Measurements from ENCODE around the gene NEBL.

NEBL gene

DNA sequence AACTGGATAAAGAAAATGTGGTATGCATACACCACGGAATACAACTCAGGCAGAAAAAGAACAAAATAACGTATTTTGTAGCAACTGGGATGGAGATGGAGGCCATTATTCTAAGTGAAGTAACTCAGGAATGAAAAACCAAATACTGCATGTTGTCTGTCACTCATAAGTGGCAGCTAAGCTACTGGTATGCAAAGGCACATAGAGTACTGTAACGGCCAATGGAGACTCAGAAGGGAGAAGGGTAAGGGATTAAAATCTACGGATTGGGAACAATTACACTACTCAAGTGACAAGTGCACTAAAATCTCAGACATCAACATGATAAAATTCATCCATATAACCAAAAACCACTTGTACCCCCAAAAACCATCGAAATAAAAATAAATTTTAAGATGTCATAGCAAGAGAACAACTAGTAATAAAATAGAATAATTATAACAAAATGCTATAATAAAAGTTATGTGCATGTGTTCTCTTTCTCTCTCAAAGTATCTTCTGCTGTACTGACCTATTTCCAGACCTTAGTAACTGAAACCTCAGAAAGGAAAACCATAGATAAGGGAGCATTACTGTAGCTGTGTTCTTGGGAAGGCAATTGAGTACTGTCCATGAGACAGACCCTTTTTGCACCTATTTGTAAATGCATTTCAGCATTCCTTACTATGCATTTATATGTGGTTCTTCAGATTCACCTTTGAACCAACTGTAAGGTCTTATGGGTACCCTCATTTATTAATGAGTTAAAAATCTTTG is 6.7 kb upstream of the NEBL start:
- Histone ChIP-seq H2AFZ (ENCODE audit: low read depth, low read length) (no peak overlapping the region), H3K36me3 (ENCODE audit: control insufficient read depth in 1 of 2, insufficient read depth in 2 of 2, low read depth in 1 of 2, low read length in 2 of 2) (no peaks in the 10 kb centered on the region), H4K8ac (ENCODE audit: low read length) (no peak overlapping the region), H3K27me3 (ENCODE audit: control insufficient read depth in 1 of 2, insufficient read depth in 1 of 2, low read length in 2 of 2) (no peaks in the 10 kb centered on the region), H2AK5ac (ENCODE audit: low read length, severe bottlenecking) (no peak overlapping the region), H2BK12ac (ENCODE audit: low read length in 2 of 2) (no peak overlapping the region), H3K4me2 (ENCODE audit: low read length, poor library complexity, severe bottlenecking) (no peak overlapping the region), H2BK15ac (ENCODE audit: low read depth, poor library complexity, severe bottlenecking) (no peak overlapping the region), H3K18ac (ENCODE audit: low read depth in 1 of 2, low read length in 2 of 2) (no peak overlapping the region), H2BK5ac (ENCODE audit: low read depth, low read length, poor library complexity, severe bottlenecking) (no peak overlapping the region), H2BK120ac (ENCODE audit: low read depth, low read length) (no peak overlapping the region), H3K4ac (ENCODE audit: low read depth in 1 of 2, low read length in 2 of 2) (no peak overlapping the region), H3K23ac (ENCODE audit: low read length in 2 of 2) (no peak overlapping the region), H3K79me1 (replicated peaks; ENCODE audit: low read length, poor library complexity, severe bottlenecking) (no peaks in the 10 kb centered on the region), H3K14ac (ENCODE audit: low read length in 2 of 2) (no peak overlapping the region), H3K9me3 (ENCODE audit: control insufficient read depth, low read length) (no peaks in the 10 kb centered on the region), H3K4me1 (ENCODE audit: control insufficient read depth, insufficient read depth, low read depth, low read length) (no peaks in the 10 kb centered on the region), H3K9ac (ENCODE audit: low read length) (no peak overlapping the region), H4K91ac (ENCODE audit: low read length) (no peak overlapping the region), H3K4me3 (ENCODE audit: insufficient read depth in 1 of 2, low read depth in 1 of 2, low read length in 2 of 2) (no peak overlapping the region), H3K27ac (ENCODE audit: low read length, poor library complexity, severe bottlenecking) (no peak overlapping the region)
- DNase-seq: no peak
- WGBS: 98% methylated on average over 2 of the region's 5 CpGs

DNA sequence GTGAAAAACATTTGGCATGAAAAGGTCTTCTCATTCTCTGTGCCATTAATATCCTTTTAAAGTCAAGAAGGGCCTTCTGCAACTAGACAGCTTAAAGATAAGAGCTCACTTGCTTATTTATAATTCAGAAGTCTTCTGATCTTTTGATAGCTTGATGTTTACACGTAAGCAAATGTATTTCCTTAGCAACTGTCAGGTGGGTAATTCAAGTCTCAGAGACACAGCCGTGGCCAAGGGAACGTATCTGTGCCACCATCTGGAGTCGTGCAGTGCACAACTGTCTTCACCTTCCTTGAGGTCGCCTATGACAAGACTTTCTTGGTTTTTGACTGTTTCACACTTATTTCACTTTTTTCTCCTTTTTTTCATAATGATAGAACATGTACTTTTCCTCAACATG is 4.0 kb upstream of the NEBL start:
- Histone ChIP-seq H2AFZ (ENCODE audit: low read depth, low read length) (no peak overlapping the region), H2BK12ac (ENCODE audit: low read length in 2 of 2) (no peak overlapping the region), H2AK5ac (ENCODE audit: low read length, severe bottlenecking) (no peak overlapping the region), H3K4me2 (ENCODE audit: low read length, poor library complexity, severe bottlenecking) (no peak overlapping the region), H4K91ac (ENCODE audit: low read length) (no peak overlapping the region), H3K4ac (ENCODE audit: low read depth in 1 of 2, low read length in 2 of 2) (no peak overlapping the region), H3K27me3 (ENCODE audit: control insufficient read depth in 1 of 2, insufficient read depth in 1 of 2, low read length in 2 of 2) (no peaks in the 10 kb centered on the region), H3K79me1 (replicated peaks; ENCODE audit: low read length, poor library complexity, severe bottlenecking) (no peaks in the 10 kb centered on the region), H3K23ac (ENCODE audit: low read length in 2 of 2) (no peak overlapping the region), H3K9me3 (ENCODE audit: control insufficient read depth, low read length) (no peaks in the 10 kb centered on the region), H3K36me3 (ENCODE audit: control insufficient read depth in 1 of 2, insufficient read depth in 2 of 2, low read depth in 1 of 2, low read length in 2 of 2) (no peaks in the 10 kb centered on the region), H2BK5ac (ENCODE audit: low read depth, low read length, poor library complexity, severe bottlenecking) (no peak overlapping the region), H2BK15ac (ENCODE audit: low read depth, poor library complexity, severe bottlenecking) (no peak overlapping the region), H3K27ac (ENCODE audit: low read length, poor library complexity, severe bottlenecking) (no peak overlapping the region), H3K14ac (ENCODE audit: low read length in 2 of 2) (no peak overlapping the region), H3K4me3 (ENCODE audit: insufficient read depth in 1 of 2, low read depth in 1 of 2, low read length in 2 of 2) (no peak overlapping the region), H4K8ac (ENCODE audit: low read length) (no peak overlapping the region), H3K4me1 (ENCODE audit: control insufficient read depth, insufficient read depth, low read depth, low read length) (no peaks in the 10 kb centered on the region), H3K9ac (ENCODE audit: low read length) (no peak overlapping the region), H2BK120ac (ENCODE audit: low read depth, low read length) (no peak overlapping the region), H3K18ac (ENCODE audit: low read depth in 1 of 2, low read length in 2 of 2) (no peak overlapping the region)
- no peak for DNase-seq
- 87% methylated on average over 4 of the region's 5 CpGs for WGBS

DNA sequence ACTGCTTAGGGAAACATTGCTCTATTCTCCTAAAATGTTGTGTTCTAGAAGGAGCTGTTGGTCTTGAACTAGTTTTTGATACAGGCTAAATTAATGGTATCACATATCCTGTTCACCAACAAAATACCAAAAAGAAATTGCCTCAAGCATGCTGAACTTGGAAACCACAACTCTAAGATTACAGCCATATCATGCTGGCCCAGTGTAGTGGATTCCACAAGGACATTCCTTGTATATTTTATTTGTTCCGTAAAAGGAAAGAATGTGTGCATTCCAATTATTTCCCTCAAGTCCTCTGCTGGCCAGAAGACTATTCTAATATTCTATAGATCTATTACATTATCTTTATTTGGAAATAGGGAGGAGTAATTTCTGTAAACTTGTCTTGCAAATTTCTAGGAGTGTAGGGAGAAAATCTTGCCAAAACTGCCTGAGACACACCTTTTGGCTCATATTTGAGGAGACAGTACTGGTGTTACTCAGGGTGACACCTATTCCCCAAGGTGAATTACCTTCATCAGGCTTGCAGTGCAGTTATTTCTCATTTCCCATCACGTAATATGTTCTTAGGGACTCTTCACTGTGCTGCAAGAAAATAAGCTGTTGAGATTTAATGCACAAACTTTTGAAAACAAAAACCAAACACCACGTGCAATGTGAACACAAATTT is 1.9 kb upstream of the NEBL start:
- H2BK120ac ChIP-seq (ENCODE audit: low read depth, low read length): no peak overlapping the region
- no peaks in the 10 kb centered on the region for H3K4me1 ChIP-seq (ENCODE audit: control insufficient read depth, insufficient read depth, low read depth, low read length)
- no peak overlapping the region for H2AK5ac ChIP-seq (ENCODE audit: low read length, severe bottlenecking)
- no peak overlapping the region for H3K27ac ChIP-seq (ENCODE audit: low read length, poor library complexity, severe bottlenecking)
- no peak overlapping the region for H4K91ac ChIP-seq (ENCODE audit: low read length)
- H2BK15ac ChIP-seq (ENCODE audit: low read depth, poor library complexity, severe bottlenecking): no peak overlapping the region
- no peak overlapping the region for H3K9ac ChIP-seq (ENCODE audit: low read length)
- no peak overlapping the region for H3K23ac ChIP-seq (ENCODE audit: low read length in 2 of 2)
- H3K4me2 ChIP-seq (ENCODE audit: low read length, poor library complexity, severe bottlenecking): no peak overlapping the region
- no peaks in the 10 kb centered on the region for H3K79me1 ChIP-seq (replicated peaks; ENCODE audit: low read length, poor library complexity, severe bottlenecking)
- no peak overlapping the region for H4K8ac ChIP-seq (ENCODE audit: low read length)
- no peaks in the 10 kb centered on the region for H3K9me3 ChIP-seq (ENCODE audit: control insufficient read depth, low read length)
- DNase-seq: no peak
- no peak overlapping the region for H3K4ac ChIP-seq (ENCODE audit: low read depth in 1 of 2, low read length in 2 of 2)
- no peak overlapping the region for H2BK12ac ChIP-seq (ENCODE audit: low read length in 2 of 2)
- no peak overlapping the region for H3K18ac ChIP-seq (ENCODE audit: low read depth in 1 of 2, low read length in 2 of 2)
- no peaks in the 10 kb centered on the region for H3K36me3 ChIP-seq (ENCODE audit: control insufficient read depth in 1 of 2, insufficient read depth in 2 of 2, low read depth in 1 of 2, low read length in 2 of 2)
- H3K14ac ChIP-seq (ENCODE audit: low read length in 2 of 2): no peak overlapping the region
- no peak overlapping the region for H3K4me3 ChIP-seq (ENCODE audit: insufficient read depth in 1 of 2, low read depth in 1 of 2, low read length in 2 of 2)
- H2AFZ ChIP-seq (ENCODE audit: low read depth, low read length): no peak overlapping the region
- no peak overlapping the region for H2BK5ac ChIP-seq (ENCODE audit: low read depth, low read length, poor library complexity, severe bottlenecking)
- no peaks in the 10 kb centered on the region for H3K27me3 ChIP-seq (ENCODE audit: control insufficient read depth in 1 of 2, insufficient read depth in 1 of 2, low read length in 2 of 2)
- 96% methylated on average over 2 of the region's 3 CpGs for WGBS

DNA sequence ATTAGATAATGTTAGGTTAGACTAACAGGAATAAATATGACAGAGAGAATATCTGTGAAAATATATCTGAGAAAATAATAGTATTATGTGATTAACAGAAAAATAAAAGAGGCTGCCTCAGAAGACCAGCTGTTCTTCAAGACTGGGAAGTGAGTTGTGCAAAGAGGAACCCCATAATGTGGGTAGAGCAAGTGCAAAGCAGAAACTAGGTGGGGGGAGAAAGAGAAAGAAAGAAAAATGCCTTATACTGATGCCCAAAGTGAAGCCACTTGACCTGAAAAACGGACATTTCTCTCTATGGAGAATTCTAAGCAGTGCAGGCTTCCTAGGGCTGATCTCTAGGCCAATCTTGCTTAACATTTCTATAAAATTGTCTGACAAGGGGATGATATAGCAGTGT is 3.8 kb downstream of the NEBL start:
- 100% methylated on average over 1 of the region's 1 CpG for WGBS
- Histone ChIP-seq H2BK120ac (ENCODE audit: low read depth, low read length) (no peak overlapping the region), H4K8ac (ENCODE audit: low read length) (no peak overlapping the region), H3K36me3 (ENCODE audit: control insufficient read depth in 1 of 2, insufficient read depth in 2 of 2, low read depth in 1 of 2, low read length in 2 of 2) (no peaks in the 10 kb centered on the region), H3K79me1 (replicated peaks; ENCODE audit: low read length, poor library complexity, severe bottlenecking) (no peaks in the 10 kb centered on the region), H2AFZ (ENCODE audit: low read depth, low read length) (no peak overlapping the region), H3K18ac (ENCODE audit: low read depth in 1 of 2, low read length in 2 of 2) (no peak overlapping the region), H3K27me3 (ENCODE audit: control insufficient read depth in 1 of 2, insufficient read depth in 1 of 2, low read length in 2 of 2) (peaks cover 0 to 5% of the 10 kb centered on the region in 2 experiments), H3K23ac (ENCODE audit: low read length in 2 of 2) (no peak overlapping the region), H3K4me1 (ENCODE audit: control insufficient read depth, insufficient read depth, low read depth, low read length) (no peaks in the 10 kb centered on the region), H2BK12ac (ENCODE audit: low read length in 2 of 2) (no peak overlapping the region), H2AK5ac (ENCODE audit: low read length, severe bottlenecking) (no peak overlapping the region), H3K4me2 (ENCODE audit: low read length, poor library complexity, severe bottlenecking) (no peak overlapping the region), H3K14ac (ENCODE audit: low read length in 2 of 2) (no peak overlapping the region), H4K91ac (ENCODE audit: low read length) (no peak overlapping the region), H3K27ac (ENCODE audit: low read length, poor library complexity, severe bottlenecking) (no peak overlapping the region), H3K9me3 (ENCODE audit: control insufficient read depth, low read length) (no peaks in the 10 kb centered on the region), H3K9ac (ENCODE audit: low read length) (no peak overlapping the region), H2BK5ac (ENCODE audit: low read depth, low read length, poor library complexity, severe bottlenecking) (no peak overlapping the region), H3K4me3 (ENCODE audit: insufficient read depth in 1 of 2, low read depth in 1 of 2, low read length in 2 of 2) (no peak overlapping the region), H3K4ac (ENCODE audit: low read depth in 1 of 2, low read length in 2 of 2) (no peak overlapping the region), H2BK15ac (ENCODE audit: low read depth, poor library complexity, severe bottlenecking) (no peak overlapping the region)
- no peak for DNase-seq

Data from mesenchymal stem cell (in vitro differentiated cells and primary cell).